ENCODE measurements around the gene PRDM16. TPM values are rescaled to one million over a fixed set of nuclear protein-coding genes. Genes with fewer than 3 reads are reported as not detected.

Gene PRDM16
- total and polyA plus RNA-seq, 2 of the 13 experiments (the other 11 are each of a cell fraction or from before 2014, with no cell fraction given), result 0.15 to 0.81 TPM

DNA sequence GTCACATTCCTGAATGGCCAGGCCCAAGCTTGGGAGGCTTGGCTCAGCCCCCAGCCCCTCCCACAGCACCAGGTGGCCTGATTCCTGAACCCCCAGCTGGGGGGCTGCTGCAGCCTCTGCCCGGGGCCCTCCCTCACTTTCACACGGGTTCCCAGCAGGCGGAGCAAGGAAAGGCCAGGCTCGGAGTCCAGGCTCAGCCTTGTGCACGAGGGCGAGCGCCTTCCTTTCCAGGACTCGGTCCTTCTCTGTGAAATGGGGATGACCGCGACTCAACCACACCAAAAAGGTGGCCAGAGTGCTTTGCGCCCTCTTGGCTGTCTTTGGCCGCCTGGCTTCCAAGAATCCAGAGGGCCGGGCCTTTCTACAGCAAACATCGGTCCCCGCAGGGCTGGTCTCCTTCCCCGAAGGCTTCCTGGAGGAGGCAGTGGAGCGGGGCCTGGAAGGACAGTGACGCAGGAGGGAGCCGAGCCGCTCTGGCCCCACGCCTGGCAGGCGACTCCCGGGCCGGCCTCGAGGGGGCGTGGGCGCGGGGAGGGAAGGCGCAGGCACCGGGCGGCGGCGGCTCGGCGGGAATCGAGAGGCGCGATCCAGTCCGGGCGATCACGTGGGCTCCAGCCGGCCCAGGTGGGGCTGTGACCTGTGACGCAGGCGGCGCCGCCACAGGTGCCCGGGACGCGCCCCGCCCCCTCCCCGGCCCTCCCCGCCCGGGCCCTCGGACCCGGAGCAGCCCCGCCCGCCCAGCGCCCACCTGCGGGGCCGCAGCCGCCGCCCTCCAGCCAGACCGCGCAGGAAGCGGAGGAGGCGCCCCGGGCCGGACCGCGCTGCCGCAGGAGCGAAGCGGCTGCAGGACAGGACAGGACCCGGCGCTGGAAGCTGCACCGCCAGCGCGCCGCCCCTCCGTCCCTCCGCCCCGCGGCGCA lies 385.1 kb downstream of the PRDM16 start, which contains the start of gene ARHGEF16 (continued):
- TF ChIP-seq, protein P1, sequence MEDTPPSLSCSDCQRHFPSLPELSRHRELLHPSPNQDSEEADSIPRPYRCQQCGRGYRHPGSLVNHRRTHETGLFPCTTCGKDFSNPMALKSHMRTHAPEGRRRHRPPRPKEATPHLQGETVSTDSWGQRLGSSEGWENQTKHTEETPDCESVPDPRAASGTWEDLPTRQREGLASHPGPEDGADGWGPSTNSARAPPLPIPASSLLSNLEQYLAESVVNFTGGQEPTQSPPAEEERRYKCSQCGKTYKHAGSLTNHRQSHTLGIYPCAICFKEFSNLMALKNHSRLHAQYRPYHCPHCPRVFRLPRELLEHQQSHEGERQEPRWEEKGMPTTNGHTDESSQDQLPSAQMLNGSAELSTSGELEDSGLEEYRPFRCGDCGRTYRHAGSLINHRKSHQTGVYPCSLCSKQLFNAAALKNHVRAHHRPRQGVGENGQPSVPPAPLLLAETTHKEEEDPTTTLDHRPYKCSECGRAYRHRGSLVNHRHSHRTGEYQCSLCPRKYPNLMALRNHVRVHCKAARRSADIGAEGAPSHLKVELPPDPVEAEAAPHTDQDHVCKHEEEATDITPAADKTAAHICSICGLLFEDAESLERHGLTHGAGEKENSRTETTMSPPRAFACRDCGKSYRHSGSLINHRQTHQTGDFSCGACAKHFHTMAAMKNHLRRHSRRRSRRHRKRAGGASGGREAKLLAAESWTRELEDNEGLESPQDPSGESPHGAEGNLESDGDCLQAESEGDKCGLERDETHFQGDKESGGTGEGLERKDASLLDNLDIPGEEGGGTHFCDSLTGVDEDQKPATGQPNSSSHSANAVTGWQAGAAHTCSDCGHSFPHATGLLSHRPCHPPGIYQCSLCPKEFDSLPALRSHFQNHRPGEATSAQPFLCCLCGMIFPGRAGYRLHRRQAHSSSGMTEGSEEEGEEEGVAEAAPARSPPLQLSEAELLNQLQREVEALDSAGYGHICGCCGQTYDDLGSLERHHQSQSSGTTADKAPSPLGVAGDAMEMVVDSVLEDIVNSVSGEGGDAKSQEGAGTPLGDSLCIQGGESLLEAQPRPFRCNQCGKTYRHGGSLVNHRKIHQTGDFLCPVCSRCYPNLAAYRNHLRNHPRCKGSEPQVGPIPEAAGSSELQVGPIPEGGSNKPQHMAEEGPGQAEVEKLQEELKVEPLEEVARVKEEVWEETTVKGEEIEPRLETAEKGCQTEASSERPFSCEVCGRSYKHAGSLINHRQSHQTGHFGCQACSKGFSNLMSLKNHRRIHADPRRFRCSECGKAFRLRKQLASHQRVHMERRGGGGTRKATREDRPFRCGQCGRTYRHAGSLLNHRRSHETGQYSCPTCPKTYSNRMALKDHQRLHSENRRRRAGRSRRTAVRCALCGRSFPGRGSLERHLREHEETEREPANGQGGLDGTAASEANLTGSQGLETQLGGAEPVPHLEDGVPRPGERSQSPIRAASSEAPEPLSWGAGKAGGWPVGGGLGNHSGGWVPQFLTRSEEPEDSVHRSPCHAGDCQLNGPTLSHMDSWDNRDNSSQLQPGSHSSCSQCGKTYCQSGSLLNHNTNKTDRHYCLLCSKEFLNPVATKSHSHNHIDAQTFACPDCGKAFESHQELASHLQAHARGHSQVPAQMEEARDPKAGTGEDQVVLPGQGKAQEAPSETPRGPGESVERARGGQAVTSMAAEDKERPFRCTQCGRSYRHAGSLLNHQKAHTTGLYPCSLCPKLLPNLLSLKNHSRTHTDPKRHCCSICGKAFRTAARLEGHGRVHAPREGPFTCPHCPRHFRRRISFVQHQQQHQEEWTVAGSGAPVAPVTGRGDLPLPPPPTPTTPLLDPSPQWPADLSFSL (CRISPR knock-in tag; IDR thresholded peaks at IDR 0.05), result no peak
- no peak for TF ChIP-seq SRSF1 (optimal IDR thresholded peaks at IDR 0.05; ENCODE audit: low read depth, low read length)
- peak; percentile 31; the same call in 1 of the 2 replicates for TF ChIP-seq SP5 (CRISPR knock-in tag; IDR thresholded peaks at IDR 0.05; ENCODE audit: borderline replicate concordance, low read depth)
- TF ChIP-seq HMGA1 (CRISPR knock-in tag; conservative IDR thresholded peaks at IDR 0.05), result no peak
- TF ChIP-seq DRAP1 (CRISPR knock-in tag; IDR thresholded peaks at IDR 0.05), result no peak; the same call in 1 of the 2 replicates
- TF ChIP-seq FOSL2 (CRISPR knock-in tag; IDR thresholded peaks at IDR 0.05), result 0 out of 2 replicates have a peak, but pooled peaks have one; percentile 18
- TF ChIP-seq AGO2 (optimal IDR thresholded peaks at IDR 0.05; ENCODE audit: low read depth, low read length), result peak; percentile 93
- TF ChIP-seq, protein P2, sequence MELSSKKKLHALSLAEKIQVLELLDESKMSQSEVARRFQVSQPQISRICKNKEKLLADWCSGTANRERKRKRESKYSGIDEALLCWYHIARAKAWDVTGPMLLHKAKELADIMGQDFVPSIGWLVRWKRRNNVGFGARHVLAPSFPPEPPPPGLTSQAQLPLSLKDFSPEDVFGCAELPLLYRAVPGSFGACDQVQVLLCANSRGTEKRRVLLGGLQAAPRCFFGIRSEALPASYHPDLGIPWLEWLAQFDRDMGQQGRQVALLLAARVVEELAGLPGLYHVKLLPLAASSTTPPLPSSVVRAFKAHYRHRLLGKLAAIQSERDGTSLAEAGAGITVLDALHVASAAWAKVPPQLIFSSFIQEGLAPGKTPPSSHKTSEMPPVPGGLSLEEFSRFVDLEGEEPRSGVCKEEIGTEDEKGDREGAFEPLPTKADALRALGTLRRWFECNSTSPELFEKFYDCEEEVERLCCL (CRISPR knock-in tag; IDR thresholded peaks at IDR 0.05; ENCODE audit: borderline replicate concordance), result 0 out of 2 replicates have a peak, but pooled peaks have one; percentile 5
- TF ChIP-seq, protein P3, sequence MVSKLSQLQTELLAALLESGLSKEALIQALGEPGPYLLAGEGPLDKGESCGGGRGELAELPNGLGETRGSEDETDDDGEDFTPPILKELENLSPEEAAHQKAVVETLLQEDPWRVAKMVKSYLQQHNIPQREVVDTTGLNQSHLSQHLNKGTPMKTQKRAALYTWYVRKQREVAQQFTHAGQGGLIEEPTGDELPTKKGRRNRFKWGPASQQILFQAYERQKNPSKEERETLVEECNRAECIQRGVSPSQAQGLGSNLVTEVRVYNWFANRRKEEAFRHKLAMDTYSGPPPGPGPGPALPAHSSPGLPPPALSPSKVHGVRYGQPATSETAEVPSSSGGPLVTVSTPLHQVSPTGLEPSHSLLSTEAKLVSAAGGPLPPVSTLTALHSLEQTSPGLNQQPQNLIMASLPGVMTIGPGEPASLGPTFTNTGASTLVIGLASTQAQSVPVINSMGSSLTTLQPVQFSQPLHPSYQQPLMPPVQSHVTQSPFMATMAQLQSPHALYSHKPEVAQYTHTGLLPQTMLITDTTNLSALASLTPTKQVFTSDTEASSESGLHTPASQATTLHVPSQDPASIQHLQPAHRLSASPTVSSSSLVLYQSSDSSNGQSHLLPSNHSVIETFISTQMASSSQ (IDR thresholded peaks at IDR 0.05; ENCODE audit: low read depth), result no peak
- TF ChIP-seq, protein P3 (CRISPR knock-in tag; IDR thresholded peaks at IDR 0.05; ENCODE audit: borderline replicate concordance), result no peak
- no peak for TF ChIP-seq ZNF572 (CRISPR knock-in tag; IDR thresholded peaks at IDR 0.05)
- TF ChIP-seq XRCC5 (optimal IDR thresholded peaks at IDR 0.05; ENCODE audit: low read length), result peak; percentile 79
- no peak for TF ChIP-seq ZNF75D (CRISPR knock-in tag; IDR thresholded peaks at IDR 0.05; ENCODE audit: borderline replicate concordance)
- TF ChIP-seq ZNF350 (CRISPR knock-in tag; IDR thresholded peaks at IDR 0.05; ENCODE audit: borderline replicate concordance, low read depth), result no peak
- TF ChIP-seq SAP130 (CRISPR knock-in tag; IDR thresholded peaks at IDR 0.05; ENCODE audit: low read depth), result peak; percentile 43
- TF ChIP-seq ZNF124 (CRISPR knock-in tag; IDR thresholded peaks at IDR 0.05), result no peak; the same call in 1 of the 2 replicates
